Epidermal melanocyte (primary cell): Measurements from ENCODE around the gene HOXB7.

ENCODE experiments used
- DNase-seq: peaks from one replicate; pipeline ENCODE4 v3.0.0; 2011; ENCODE audit warnings: low spot score; ENCODE audit not compliant: insufficient read length

Gene HOXB7

GRCh38 chr17:48610282-48611211 lies at the start of gene HOXB7:
Gene HOXB7, minus strand, starts transcription at chr17:48611017. Its CDS starts 99 bp downstream, at chr17:48610918.
- no peak for DNase-seq

GRCh38 chr17:48655913-48656312 lies 45.1 kb upstream of the HOXB7 start:
- no peak for DNase-seq

GRCh38 chr17:48649741-48650140 lies 38.9 kb upstream of the HOXB7 start:
- no peak for DNase-seq

- no peak for DNase-seq
Measured at GRCh38 chr17:48647963-48648245, 37.1 kb upstream of the HOXB7 start.

GRCh38 chr17:48647103-48647962 lies 36.5 kb upstream of the HOXB7 start:
- DNase-seq = peak; percentile 19

GRCh38 chr17:48646183-48647102 lies 35.6 kb upstream of the HOXB7 start:
- peak; percentile 13 for DNase-seq

GRCh38 chr17:48645639-48646182 lies 34.9 kb upstream of the HOXB7 start:
- DNase-seq = peak; percentile 14

GRCh38 chr17:48644910-48645557 lies 34.2 kb upstream of the HOXB7 start:
- peak; percentile 11 for DNase-seq

- no peak for DNase-seq
Measured at GRCh38 chr17:48644159-48644558, 33.3 kb upstream of the HOXB7 start.

- DNase-seq = no peak
Measured at GRCh38 chr17:48643697-48644012, 32.8 kb upstream of the HOXB7 start.

- no peak for DNase-seq
Measured at GRCh38 chr17:48642843-48643696, 32.3 kb upstream of the HOXB7 start.

GRCh38 chr17:48642059-48642842 lies 31.4 kb upstream of the HOXB7 start:
- no peak for DNase-seq

GRCh38 chr17:48641541-48642058 lies 30.8 kb upstream of the HOXB7 start:
- no peak for DNase-seq

- DNase-seq = no peak
Measured at GRCh38 chr17:48640858-48641180, 30.0 kb upstream of the HOXB7 start.

- DNase-seq = no peak
Measured at GRCh38 chr17:48639982-48640857, 29.4 kb upstream of the HOXB7 start.

- no peak for DNase-seq
Measured at GRCh38 chr17:48639136-48639535, 28.3 kb upstream of the HOXB7 start.

GRCh38 chr17:48637323-48638260 lies 26.8 kb upstream of the HOXB7 start:
- DNase-seq = no peak
